CD4-positive, CD25-positive, alpha-beta regulatory T cell (primary cell): ENCODE measurements around the gene HOXC13. TPM values are rescaled to one million over a fixed set of nuclear protein-coding genes. Genes with fewer than 3 reads are reported as not detected.
A peak's percentile ranks its signal among the peaks of the same experiment; 100 is the strongest.

Experiments used
- ATAC-seq, 2 donors: fragments of 150-1000 bp; cut with Tn5 transposase; one replicate each; pipeline ENCODE4 v1.10.0; 2021; ENCODE audit warnings: low read depth in 2 of 2, moderate number of reproducible peaks in 2 of 2, moderate library complexity in 1 of 2
- DNase-seq, 3 donors: peaks; one replicate each; pipeline versions ENCODE4 v3.0.0 to v3.0.0-alpha.2; 2012 to 2022; ENCODE audit warnings: mixed read lengths in 1 of 3
- H3K27ac ChIP-seq: one replicate; pipeline ENCODE4 v1.7.0; 2013; ENCODE audit warnings: mild to moderate bottlenecking, low read length; ENCODE audit not compliant: insufficient read depth, poor library complexity, severe bottlenecking
- H3K27me3 ChIP-seq: one replicate; pipeline ENCODE4 v1.7.0; 2013; ENCODE audit warnings: low read length; ENCODE audit not compliant: control insufficient read depth, insufficient read depth
- H3K36me3 ChIP-seq: one replicate; pipeline ENCODE4 v1.7.0; 2013; ENCODE audit warnings: mild to moderate bottlenecking, low read length, moderate library complexity; ENCODE audit not compliant: control insufficient read depth, insufficient read depth
- H3K4me1 ChIP-seq: 2 replicates; pipeline ENCODE4 v1.7.0; 2013; ENCODE audit warnings: mild to moderate bottlenecking, low read length; ENCODE audit not compliant: insufficient read depth, control insufficient read depth, poor library complexity, severe bottlenecking
- H3K4me3 ChIP-seq: one replicate; pipeline ENCODE4 v1.7.0; 2013; ENCODE audit warnings: low read depth, mild to moderate bottlenecking, low read length, moderate library complexity
- H3K9me3 ChIP-seq, 2 experiments: 1 replicate in 1 of 2; 2 replicates in 1 of 2; pipeline ENCODE4 v1.7.0; 2013; ENCODE audit warnings: low read length in 2 of 2, mild to moderate bottlenecking in 1 of 2, moderate library complexity in 1 of 2; ENCODE audit not compliant: control insufficient read depth in 2 of 2
- H3K27ac Mint-ChIP-seq, 3 donors: one replicate each; pipeline ENCODE4 v1.8.0; 2020 to 2022; ENCODE audit warnings: mild to moderate bottlenecking in 3 of 3, mixed read lengths in 3 of 3, moderate library complexity in 2 of 3
- H3K27me3 Mint-ChIP-seq: one replicate; pipeline ENCODE4 v1.8.0; 2022; ENCODE audit warnings: mild to moderate bottlenecking, mixed read lengths
- H3K36me3 Mint-ChIP-seq: one replicate; pipeline ENCODE4 v1.8.0; 2020; ENCODE audit warnings: mixed read lengths
- H3K4me1 Mint-ChIP-seq, 4 donors: one replicate each; pipeline ENCODE4 v1.8.0; 2020 to 2022; ENCODE audit warnings: mixed read lengths in 4 of 4, mild to moderate bottlenecking in 1 of 4
- H3K4me3 Mint-ChIP-seq, 4 donors: one replicate each; pipeline ENCODE4 v1.8.0; 2020 to 2022; ENCODE audit warnings: mild to moderate bottlenecking in 4 of 4, mixed read lengths in 4 of 4, moderate library complexity in 3 of 4
- H3K9me3 Mint-ChIP-seq, 7 donors: one replicate each; pipeline ENCODE4 v1.8.0; 2020 to 2022; ENCODE audit warnings: mixed read lengths in 7 of 7, mild to moderate bottlenecking in 3 of 7, moderate library complexity in 2 of 7
- polyA plus RNA-seq, 4 donors: library from polyadenylated mRNA; unstranded; fragments of 300-500 nt; fragmentation: Illumina TruSeq; gene quantifications; one replicate each; pipeline ENCODE4 v1.2.3, GENCODE V29; 2021
- total RNA-seq: library from RNA; stranded (reverse); gene quantifications from one replicate; pipeline ENCODE4 v1.2.3, GENCODE V29; 2022

Gene HOXC13
- total and polyA plus RNA-seq, 5 donors from 2014 or later, result not detected

- Histone ChIP-seq H3K27ac (no peak overlapping the region), H3K4me1 (peaks cover 29% of the 10 kb centered on the region), H3K36me3 (no peaks in the 10 kb centered on the region), H3K9me3 (peaks cover 2 to 20% of the 10 kb centered on the region in 2 experiments), H3K27me3 (peaks cover 64% of the 10 kb centered on the region), H3K4me3 (no peak overlapping the region)
- H3K9me3 Mint-ChIP-seq, result peaks cover 0 to 23% (median 1%) of the 10 kb centered on the region in 7 donors
- no peaks in the 10 kb centered on the region for H3K36me3 Mint-ChIP-seq
- ATAC-seq (no peak), DNase-seq (no peak)
- no peak overlapping the region for H3K27ac Mint-ChIP-seq
- peak overlapping the region in 3 of 4 donors; percentile 4 to 75 (median 56) for H3K4me3 Mint-ChIP-seq
- peaks cover 5 to 35% (median 17%) of the 10 kb centered on the region in 4 donors for H3K4me1 Mint-ChIP-seq
- H3K27me3 Mint-ChIP-seq, result peaks cover 97% of the 10 kb centered on the region
Measured at GRCh38 chr12:53976172-53976822, 37.7 kb downstream of the HOXC13 start.

DNA sequence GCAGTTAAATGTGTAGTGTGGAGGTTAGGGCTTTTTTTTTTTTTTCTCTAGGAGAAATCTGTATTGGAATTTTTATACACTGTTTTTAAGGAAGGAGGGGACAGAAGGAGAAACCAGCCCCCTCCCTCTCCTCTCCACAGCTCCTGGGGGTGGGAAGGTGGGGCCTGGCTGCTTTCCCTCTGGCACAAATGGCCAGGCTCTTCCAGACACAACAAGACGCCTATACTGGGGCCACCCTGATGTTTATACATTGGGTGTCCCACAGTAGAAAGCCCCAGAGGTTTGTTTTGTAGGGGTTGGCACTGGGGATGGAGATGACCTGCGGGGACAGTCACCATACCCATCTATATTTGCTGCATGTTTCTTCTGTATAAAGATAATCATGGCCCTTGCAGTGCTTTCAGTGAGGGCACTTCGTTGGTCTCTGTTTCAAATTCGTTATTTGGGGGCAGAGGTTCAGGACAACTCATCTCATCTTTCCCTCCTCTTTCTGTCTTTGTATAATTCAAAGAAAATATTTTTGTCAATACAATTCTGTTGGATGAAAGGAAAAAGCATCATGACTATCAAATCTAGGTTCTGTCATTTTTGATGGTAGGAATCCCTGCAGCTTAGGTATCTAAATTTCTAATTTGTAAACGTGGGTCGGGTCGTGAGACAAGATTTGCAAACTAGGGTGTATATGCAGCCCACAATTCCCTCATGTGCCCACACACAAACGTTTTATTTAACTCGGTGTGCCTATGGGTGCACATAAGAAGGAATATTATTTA is 38.4 kb downstream of the HOXC13 start:
- ATAC-seq, result no peak
- peaks cover 0 to 20% (median 1%) of the 10 kb centered on the region in 7 donors for H3K9me3 Mint-ChIP-seq
- H3K4me1 Mint-ChIP-seq, result peaks cover 5 to 35% (median 17%) of the 10 kb centered on the region in 4 donors
- H3K36me3 Mint-ChIP-seq, result no peaks in the 10 kb centered on the region
- Histone ChIP-seq H3K27ac (no peak overlapping the region), H3K27me3 (peaks cover 61% of the 10 kb centered on the region), H3K4me3 (no peak overlapping the region), H3K4me1 (peaks cover 29% of the 10 kb centered on the region), H3K36me3 (no peaks in the 10 kb centered on the region), H3K9me3 (peaks cover 2 to 20% of the 10 kb centered on the region in 2 experiments)
- no peak for DNase-seq
- peak overlapping the region in 2 of 4 donors; percentile 6 to 7 for H3K4me3 Mint-ChIP-seq
- H3K27ac Mint-ChIP-seq, result no peak overlapping the region
- peaks cover 97% of the 10 kb centered on the region for H3K27me3 Mint-ChIP-seq

GRCh38 chr12:53977596-53978445 is 39.2 kb downstream of the HOXC13 start:
- Mint-ChIP-seq H3K27ac (no peak overlapping the region), H3K9me3 (peaks cover 0 to 16% (median 0%) of the 10 kb centered on the region in 7 donors), H3K4me3 (peak overlapping the region in 2 of 4 donors; percentile 6 to 26), H3K27me3 (peaks cover 97% of the 10 kb centered on the region), H3K36me3 (no peaks in the 10 kb centered on the region), H3K4me1 (peaks cover 5 to 37% (median 17%) of the 10 kb centered on the region in 4 donors)
- Histone ChIP-seq H3K4me3 (no peak overlapping the region), H3K36me3 (no peaks in the 10 kb centered on the region), H3K27me3 (peaks cover 58% of the 10 kb centered on the region), H3K4me1 (peaks cover 29% of the 10 kb centered on the region), H3K27ac (no peak overlapping the region), H3K9me3 (peaks cover 2 to 15% of the 10 kb centered on the region in 2 experiments)
- DNase-seq, result no peak
- no peak for ATAC-seq

DNA sequence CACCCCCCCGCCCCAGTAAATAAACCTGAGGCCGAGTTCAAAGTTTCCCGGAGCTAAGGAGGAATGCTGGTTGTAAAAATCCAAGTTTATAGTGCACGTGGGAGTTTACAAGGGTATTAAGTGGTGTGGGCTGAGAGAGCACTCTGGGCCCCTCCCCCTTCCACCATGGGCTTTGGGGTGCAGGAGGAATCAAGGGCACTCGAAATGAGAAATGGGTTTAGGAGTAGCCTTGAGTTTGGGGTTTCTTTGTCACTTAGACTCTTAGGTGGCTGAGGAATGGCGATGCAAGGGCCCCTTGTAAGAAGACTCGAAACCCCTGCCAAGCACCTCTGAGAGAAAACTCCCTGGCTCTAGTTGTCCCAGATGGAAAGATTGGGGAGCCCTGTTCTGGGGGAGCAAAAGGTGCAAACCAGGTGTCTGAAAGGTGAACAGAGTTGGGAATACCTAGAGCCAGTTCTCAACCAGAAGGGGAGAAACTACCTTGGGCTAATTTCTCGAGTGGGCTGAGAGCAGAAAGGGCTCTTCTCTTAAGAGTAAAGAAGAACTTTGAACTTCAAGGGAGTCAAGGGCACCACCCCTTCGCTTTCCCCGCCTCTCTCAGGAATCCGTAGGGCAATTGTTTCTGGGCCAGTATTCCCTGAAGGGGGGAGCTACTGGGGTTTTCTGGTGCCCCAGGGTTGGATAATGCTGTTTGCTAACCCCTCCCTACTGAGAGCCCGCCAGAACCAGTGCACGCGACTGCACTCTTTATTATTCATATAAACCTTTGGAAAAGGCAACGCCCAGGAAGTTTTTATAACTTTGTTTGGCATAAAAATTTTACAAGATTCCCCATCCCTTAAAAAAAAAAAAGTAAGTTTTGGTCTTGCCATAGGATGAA is 40.1 kb downstream of the HOXC13 start:
- Mint-ChIP-seq H3K4me1 (peaks cover 5 to 38% (median 12%) of the 10 kb centered on the region in 4 donors), H3K9me3 (peaks cover 0 to 14% (median 0%) of the 10 kb centered on the region in 7 donors), H3K4me3 (no peak overlapping the region), H3K27ac (no peak overlapping the region), H3K27me3 (peaks cover 97% of the 10 kb centered on the region), H3K36me3 (no peaks in the 10 kb centered on the region)
- H3K36me3 ChIP-seq, result no peaks in the 10 kb centered on the region
- H3K27ac ChIP-seq, result no peak overlapping the region
- H3K4me1 ChIP-seq, result peaks cover 24% of the 10 kb centered on the region
- H3K9me3 ChIP-seq, result peaks cover 0 to 12% of the 10 kb centered on the region in 2 experiments
- ATAC-seq (no peak), DNase-seq (no peak)
- no peak overlapping the region for H3K4me3 ChIP-seq
- H3K27me3 ChIP-seq, result peaks cover 61% of the 10 kb centered on the region

DNA sequence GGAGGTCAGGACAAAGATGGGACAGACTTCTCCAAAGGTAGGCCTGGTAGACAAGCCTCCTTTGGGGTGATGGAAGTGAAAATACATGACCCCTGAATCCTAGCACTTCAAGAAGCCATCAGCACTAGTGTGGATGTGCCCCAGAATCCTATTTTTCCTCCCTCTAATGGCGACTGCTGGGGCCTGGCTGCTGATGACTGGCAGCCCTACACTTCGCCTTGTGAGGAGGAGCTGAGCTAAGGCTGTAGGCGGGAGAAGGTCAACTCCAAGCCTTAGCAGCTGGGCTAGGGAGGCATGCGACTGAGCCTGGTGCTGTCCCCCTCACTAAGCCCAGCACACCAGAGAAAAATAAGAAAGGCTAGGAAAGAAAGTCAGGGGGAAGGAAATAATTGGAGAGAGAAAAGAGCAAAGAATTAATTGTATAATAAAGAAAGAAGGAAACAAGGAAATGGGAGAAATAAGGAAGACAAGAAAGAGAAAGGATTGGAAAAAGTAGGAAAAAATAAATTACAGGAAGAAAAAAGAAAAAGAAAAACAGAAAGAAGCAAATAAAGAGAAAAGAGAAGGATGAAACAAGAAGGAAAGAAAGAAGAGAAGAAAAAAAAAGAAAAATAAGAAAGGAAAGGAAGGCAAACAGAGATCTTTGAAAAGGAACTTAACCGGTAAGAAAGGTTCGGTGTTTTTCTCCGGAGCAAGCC is 41.6 kb downstream of the HOXC13 start:
- H3K4me3 Mint-ChIP-seq, result peak overlapping the region in 2 of 4 donors; percentile 30 to 44
- H3K27ac Mint-ChIP-seq, result no peak overlapping the region
- Histone ChIP-seq H3K27me3 (peaks cover 61% of the 10 kb centered on the region), H3K27ac (no peak overlapping the region), H3K9me3 (peaks cover 0 to 15% of the 10 kb centered on the region in 2 experiments), H3K36me3 (no peaks in the 10 kb centered on the region), H3K4me3 (no peak overlapping the region), H3K4me1 (peaks cover 13% of the 10 kb centered on the region)
- H3K36me3 Mint-ChIP-seq, result no peaks in the 10 kb centered on the region
- peaks cover 95% of the 10 kb centered on the region for H3K27me3 Mint-ChIP-seq
- no peak for ATAC-seq
- H3K9me3 Mint-ChIP-seq, result peaks cover 0 to 16% (median 0%) of the 10 kb centered on the region in 7 donors
- peaks cover 5 to 39% (median 11%) of the 10 kb centered on the region in 4 donors for H3K4me1 Mint-ChIP-seq
- no peak for DNase-seq

DNA sequence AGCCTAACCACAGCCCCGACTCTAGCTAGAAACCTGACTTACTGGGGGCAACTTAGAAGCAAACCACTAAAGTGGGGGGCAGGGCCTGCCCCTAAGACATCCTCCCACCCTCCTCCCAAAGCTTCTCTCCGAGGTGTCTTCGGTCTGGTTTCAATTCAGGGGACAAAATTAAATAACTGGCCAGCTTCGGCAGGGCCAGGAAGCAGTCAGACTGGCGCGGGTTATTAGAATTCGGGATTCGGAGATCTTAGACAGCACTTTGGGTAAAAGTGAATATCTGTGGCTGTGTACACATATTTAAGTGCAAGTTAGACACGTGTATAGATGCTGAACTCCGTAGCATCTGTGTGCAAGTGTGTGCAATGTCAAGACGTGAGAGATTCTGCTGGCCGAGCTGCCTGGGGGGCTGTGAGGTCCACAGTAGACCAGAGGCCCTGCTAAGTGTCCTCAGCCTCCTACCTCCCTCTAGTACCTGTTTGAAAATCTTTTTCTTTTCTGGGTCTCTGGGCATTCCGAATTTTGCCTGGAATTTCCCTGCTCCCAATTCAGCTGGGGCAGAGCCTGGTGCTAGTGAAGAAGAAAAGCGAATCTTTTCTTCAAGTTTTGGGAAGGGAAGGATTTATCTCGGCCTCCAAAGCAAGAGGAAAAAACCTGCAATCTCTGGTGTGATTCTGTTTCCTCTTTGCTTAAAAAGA is 42.3 kb downstream of the HOXC13 start:
- peak overlapping the region in 2 of 4 donors; percentile 30 to 44 for H3K4me3 Mint-ChIP-seq
- H3K36me3 Mint-ChIP-seq, result no peaks in the 10 kb centered on the region

More for the DNA sequence above, 42.3 kb downstream of the HOXC13 start:
- ATAC-seq (no peak), DNase-seq (no peak)
- Histone ChIP-seq H3K4me3 (no peak overlapping the region), H3K27ac (no peak overlapping the region), H3K4me1 (peaks cover 15% of the 10 kb centered on the region), H3K27me3 (peaks cover 56% of the 10 kb centered on the region), H3K36me3 (no peaks in the 10 kb centered on the region), H3K9me3 (peaks cover 0 to 10% of the 10 kb centered on the region in 2 experiments)
- Mint-ChIP-seq H3K9me3 (peaks cover 0 to 18% (median 0%) of the 10 kb centered on the region in 7 donors), H3K27ac (no peak overlapping the region), H3K4me1 (peaks cover 5 to 38% (median 13%) of the 10 kb centered on the region in 4 donors), H3K27me3 (peaks cover 94% of the 10 kb centered on the region)
